DND-41 (cell line): ENCODE data around the gene L3MBTL4.

Experiments
- ATAC-seq: fragments of 200-7000 bp; cut with Tn5 transposase; 3 replicates; pipeline ENCODE4 v1.9.1; 2021; ENCODE audit warnings: low read depth; ENCODE audit not compliant: insufficient read depth
- DNase-seq: peaks from one replicate; pipeline ENCODE4 v3.0.0-alpha.2; 2020
- H2AFZ ChIP-seq: 2 replicates; pipeline ENCODE4 v1.6.0; 2012; ENCODE audit warnings: low read depth, low read length
- H3K27ac ChIP-seq: 2 replicates; pipeline ENCODE4 v1.5.1; 2012; ENCODE audit warnings: low read length, inconsistent platforms
- H3K27me3 ChIP-seq: fragments of 200-600 bp; sonication (generic); 2 replicates; pipeline ENCODE4 v1.6.0; 2012; ENCODE audit warnings: low read length, mild to moderate bottlenecking, inconsistent platforms; ENCODE audit not compliant: insufficient read depth, poor library complexity
- H3K36me3 ChIP-seq: 2 replicates; pipeline ENCODE4 v1.5.1; 2012; ENCODE audit warnings: low read length, inconsistent platforms; ENCODE audit not compliant: insufficient read depth
- H3K4me1 ChIP-seq: 2 replicates; pipeline ENCODE4 v1.5.1; 2012; ENCODE audit warnings: mild to moderate bottlenecking, low read length; ENCODE audit not compliant: insufficient read depth
- H3K4me2 ChIP-seq: 2 replicates; pipeline ENCODE4 v1.6.0; 2012; ENCODE audit warnings: mild to moderate bottlenecking, moderate library complexity, low read length, inconsistent platforms; ENCODE audit not compliant: insufficient read depth
- H3K4me3 ChIP-seq, 2 experiments: fragments of 200-600 bp in 1 of 2; shearing (Covaris generic) in 1 of 2; 2 replicates each; pipeline ENCODE4 v1.5.1; 2012 to 2016; ENCODE audit warnings: inconsistent platforms in 2 of 2, low read length in 2 of 2, mild to moderate bottlenecking in 2 of 2, low read depth in 1 of 2, moderate library complexity in 1 of 2
- H3K79me2 ChIP-seq: 2 replicates; pipeline ENCODE4 v1.6.0; 2012; ENCODE audit warnings: low read length, inconsistent platforms; ENCODE audit not compliant: insufficient read depth
- H3K9ac ChIP-seq: 2 replicates; pipeline ENCODE4 v1.6.0; 2012; ENCODE audit warnings: low read depth, mild to moderate bottlenecking, inconsistent platforms, low read length, moderate library complexity
- H3K9me3 ChIP-seq: 2 replicates; pipeline ENCODE4 v1.5.1; 2012; ENCODE audit warnings: low read length, moderate library complexity, mild to moderate bottlenecking, inconsistent platforms; ENCODE audit not compliant: insufficient read depth, severe bottlenecking
- H4K20me1 ChIP-seq: 2 replicates; pipeline ENCODE4 v1.6.0; 2012; ENCODE audit warnings: low read length; ENCODE audit not compliant: insufficient read depth
- EZH2 ChIP-seq: IDR thresholded peaks from 3 replicates; pipeline ENCODE4 v1.6.1; 2012; ENCODE audit warnings: borderline replicate concordance, low read depth, mild to moderate bottlenecking, moderate library complexity, low read length, inconsistent platforms; ENCODE audit not compliant: severe bottlenecking
- TF ChIP-seq, protein P1 (sequence below): IDR thresholded peaks from 2 replicates; pipeline ENCODE4 v1.5.1; 2012; ENCODE audit warnings: borderline replicate concordance, low read length, moderate library complexity, mild to moderate bottlenecking; ENCODE audit not compliant: poor library complexity, severe bottlenecking; ENCODE audit errors: extremely low read depth

L3MBTL4 gene

DNA sequence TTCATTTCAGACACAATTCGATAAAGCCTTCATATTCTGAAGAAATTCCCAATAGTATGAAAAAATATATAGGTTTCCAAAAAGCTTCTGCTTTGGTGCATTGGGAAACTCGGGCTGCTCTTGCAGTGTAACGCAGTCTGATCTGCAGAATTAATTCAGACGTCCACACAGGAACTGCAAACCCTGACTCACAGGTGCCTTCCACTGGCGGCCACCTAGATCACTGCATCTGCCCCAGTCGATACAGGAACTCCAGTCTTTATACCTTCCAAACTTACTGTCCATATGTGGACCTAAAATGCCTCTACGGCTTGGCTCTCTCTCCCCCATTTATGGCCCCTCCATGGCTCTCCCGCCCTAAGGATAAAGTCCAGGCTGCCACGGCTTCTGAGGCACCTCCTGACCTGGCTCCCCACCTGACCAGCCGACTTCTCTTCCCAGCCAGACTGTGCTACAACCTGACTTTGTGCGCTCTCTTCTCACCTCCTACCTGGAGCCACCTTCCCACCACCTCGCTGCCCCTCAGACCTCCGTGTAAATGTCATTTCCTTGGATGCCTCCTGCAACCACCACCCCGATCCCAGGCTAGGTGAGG lies 39.7 kb downstream of the L3MBTL4 start:
- no peaks in the 10 kb centered on the region for H3K4me1 ChIP-seq

DNA sequence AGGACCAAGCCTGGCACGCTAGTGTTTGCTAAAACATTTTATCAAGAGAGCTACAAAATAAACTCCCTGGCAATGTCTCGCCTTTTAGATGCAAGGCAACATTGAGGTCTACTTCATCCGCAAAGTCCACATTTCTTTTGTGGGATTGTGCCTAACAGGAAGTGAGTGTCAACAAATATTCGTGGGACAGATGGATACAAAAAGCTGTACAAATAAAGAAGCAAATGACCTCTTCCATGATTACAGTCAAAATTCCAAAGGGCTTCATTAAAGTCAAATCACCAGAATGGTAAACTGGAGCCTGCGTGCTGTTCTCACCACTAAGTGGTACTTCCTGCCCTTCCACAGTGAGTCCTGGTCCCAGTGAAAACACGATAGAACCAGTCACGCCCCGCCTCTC lies 40.4 kb downstream of the L3MBTL4 start:
- H3K4me2 ChIP-seq, result no peak overlapping the region
- H3K4me1 ChIP-seq, result no peaks in the 10 kb centered on the region
- DNase-seq (no peak), ATAC-seq (no peak)
- H4K20me1 ChIP-seq, result no peaks in the 10 kb centered on the region
- no peak overlapping the region for H2AFZ ChIP-seq
- no peak for TF ChIP-seq EZH2
- TF ChIP-seq, protein P1, sequence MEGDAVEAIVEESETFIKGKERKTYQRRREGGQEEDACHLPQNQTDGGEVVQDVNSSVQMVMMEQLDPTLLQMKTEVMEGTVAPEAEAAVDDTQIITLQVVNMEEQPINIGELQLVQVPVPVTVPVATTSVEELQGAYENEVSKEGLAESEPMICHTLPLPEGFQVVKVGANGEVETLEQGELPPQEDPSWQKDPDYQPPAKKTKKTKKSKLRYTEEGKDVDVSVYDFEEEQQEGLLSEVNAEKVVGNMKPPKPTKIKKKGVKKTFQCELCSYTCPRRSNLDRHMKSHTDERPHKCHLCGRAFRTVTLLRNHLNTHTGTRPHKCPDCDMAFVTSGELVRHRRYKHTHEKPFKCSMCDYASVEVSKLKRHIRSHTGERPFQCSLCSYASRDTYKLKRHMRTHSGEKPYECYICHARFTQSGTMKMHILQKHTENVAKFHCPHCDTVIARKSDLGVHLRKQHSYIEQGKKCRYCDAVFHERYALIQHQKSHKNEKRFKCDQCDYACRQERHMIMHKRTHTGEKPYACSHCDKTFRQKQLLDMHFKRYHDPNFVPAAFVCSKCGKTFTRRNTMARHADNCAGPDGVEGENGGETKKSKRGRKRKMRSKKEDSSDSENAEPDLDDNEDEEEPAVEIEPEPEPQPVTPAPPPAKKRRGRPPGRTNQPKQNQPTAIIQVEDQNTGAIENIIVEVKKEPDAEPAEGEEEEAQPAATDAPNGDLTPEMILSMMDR, result no peak
- H3K27me3 ChIP-seq, result no peaks in the 10 kb centered on the region
- H3K9me3 ChIP-seq, result no peaks in the 10 kb centered on the region
- H3K36me3 ChIP-seq, result no peaks in the 10 kb centered on the region
- H3K27ac ChIP-seq, result no peak overlapping the region
- no peak overlapping the region for H3K9ac ChIP-seq
- no peak overlapping the region for H3K4me3 ChIP-seq
- no peaks in the 10 kb centered on the region for H3K79me2 ChIP-seq

More for the DNA sequence above, 39.7 kb downstream of the L3MBTL4 start:
- H3K27me3 ChIP-seq, result no peaks in the 10 kb centered on the region
- H4K20me1 ChIP-seq, result no peaks in the 10 kb centered on the region
- H3K4me2 ChIP-seq, result no peak overlapping the region
- ATAC-seq (no peak), DNase-seq (no peak)
- TF ChIP-seq, protein P1, result no peak
- no peak for TF ChIP-seq EZH2
- no peaks in the 10 kb centered on the region for H3K36me3 ChIP-seq
- no peaks in the 10 kb centered on the region for H3K9me3 ChIP-seq
- no peaks in the 10 kb centered on the region for H3K79me2 ChIP-seq
- no peak overlapping the region for H3K27ac ChIP-seq
- no peak overlapping the region for H3K4me3 ChIP-seq
- H3K9ac ChIP-seq, result no peak overlapping the region
- no peak overlapping the region for H2AFZ ChIP-seq

DNA sequence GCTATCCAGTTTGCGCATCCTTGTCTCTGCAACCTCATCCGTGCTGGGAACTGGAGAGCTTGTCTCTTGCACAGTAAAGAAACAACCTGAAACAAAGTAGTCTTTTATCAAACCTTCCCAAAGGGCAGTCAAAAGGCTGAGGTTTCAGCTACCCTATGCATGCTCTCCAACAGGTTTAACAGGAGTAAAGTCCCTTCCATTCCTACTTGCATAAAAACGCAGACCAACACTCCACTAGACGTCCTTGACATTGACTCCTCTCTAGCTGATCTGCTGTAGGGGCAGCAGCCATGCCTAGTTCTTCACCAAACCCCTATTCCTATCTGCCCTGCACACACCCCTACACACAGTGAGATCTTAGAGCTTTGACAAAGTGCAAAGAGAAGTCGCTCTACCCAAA lies 41.5 kb downstream of the L3MBTL4 start:
- no peaks in the 10 kb centered on the region for H3K4me1 ChIP-seq
- no peaks in the 10 kb centered on the region for H3K27me3 ChIP-seq
- H3K27ac ChIP-seq, result no peak overlapping the region
- no peaks in the 10 kb centered on the region for H3K9me3 ChIP-seq
- H3K4me3 ChIP-seq, result no peak overlapping the region
- no peaks in the 10 kb centered on the region for H4K20me1 ChIP-seq
- DNase-seq (no peak), ATAC-seq (no peak)
- no peak overlapping the region for H3K4me2 ChIP-seq
- no peaks in the 10 kb centered on the region for H3K79me2 ChIP-seq
- H2AFZ ChIP-seq, result no peak overlapping the region
- TF ChIP-seq, protein P1, result no peak
- TF ChIP-seq EZH2, result no peak
- no peaks in the 10 kb centered on the region for H3K36me3 ChIP-seq
- no peak overlapping the region for H3K9ac ChIP-seq
